ENCODE measurements around the gene MYO15A.

The MYO15A gene

GRCh38 chr17:18158022-18158600, 49.6 kb downstream of the MYO15A start:
- peak; percentile 87 for DNase-seq (ENCODE audit: low read depth)

DNA sequence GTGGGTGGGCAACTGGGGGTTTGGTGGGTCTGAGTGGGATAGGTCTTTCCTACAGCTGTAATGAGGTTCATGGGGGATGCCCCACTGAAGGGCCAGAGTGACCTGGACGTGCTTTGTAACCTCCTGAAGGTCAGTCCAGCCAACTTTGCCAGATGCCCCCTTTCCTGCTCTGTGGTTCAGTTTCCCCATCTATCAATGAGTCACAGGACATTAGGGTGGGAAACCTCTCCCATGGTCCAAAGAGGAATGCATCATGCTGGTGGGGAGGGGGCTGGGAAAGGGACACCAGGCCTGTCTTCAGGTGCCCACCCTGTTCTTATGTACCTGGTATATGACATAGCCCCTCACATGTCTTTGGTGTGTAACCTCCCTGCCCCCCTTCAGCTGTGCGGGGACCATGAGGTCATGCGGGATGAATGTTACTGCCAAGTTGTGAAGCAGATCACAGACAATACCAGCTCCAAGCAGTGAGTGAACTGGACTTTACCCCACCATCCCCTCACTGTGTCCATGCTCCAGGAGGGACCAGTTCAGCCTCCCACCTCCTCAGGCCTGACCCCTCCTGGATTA, 51.1 kb downstream of the MYO15A start:
- DNase-seq (ENCODE audit: low read depth) = peak; percentile 48

GRCh38 chr17:18160128-18160856, 51.7 kb downstream of the MYO15A start:
- DNase-seq (ENCODE audit: low read depth) = no peak

GRCh38 chr17:18161207-18162145, 52.9 kb downstream of the MYO15A start:
- DNase-seq (ENCODE audit: low read depth) = peak; percentile 30

DNA sequence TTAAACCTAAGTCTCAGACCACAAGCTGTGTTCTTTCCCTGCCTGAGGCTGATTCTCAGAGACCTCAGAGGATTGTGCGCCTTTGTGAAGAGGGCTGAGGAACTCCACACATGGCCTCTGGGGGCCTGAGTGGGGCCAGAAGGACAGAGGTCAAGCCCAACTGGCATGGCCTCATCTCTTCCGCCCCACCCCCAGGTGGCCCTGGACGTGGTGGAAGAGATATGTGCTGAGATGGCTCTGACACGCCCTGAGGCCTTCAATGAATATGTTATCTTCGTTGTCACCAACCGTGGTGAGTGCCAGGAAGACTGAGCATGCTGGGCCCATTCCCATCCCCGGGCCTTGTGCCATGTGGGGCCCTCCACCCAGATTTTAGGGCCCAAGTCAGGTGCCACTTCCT, 55.0 kb downstream of the MYO15A start:
- DNase-seq (ENCODE audit: low read depth) = no peak

DNA sequence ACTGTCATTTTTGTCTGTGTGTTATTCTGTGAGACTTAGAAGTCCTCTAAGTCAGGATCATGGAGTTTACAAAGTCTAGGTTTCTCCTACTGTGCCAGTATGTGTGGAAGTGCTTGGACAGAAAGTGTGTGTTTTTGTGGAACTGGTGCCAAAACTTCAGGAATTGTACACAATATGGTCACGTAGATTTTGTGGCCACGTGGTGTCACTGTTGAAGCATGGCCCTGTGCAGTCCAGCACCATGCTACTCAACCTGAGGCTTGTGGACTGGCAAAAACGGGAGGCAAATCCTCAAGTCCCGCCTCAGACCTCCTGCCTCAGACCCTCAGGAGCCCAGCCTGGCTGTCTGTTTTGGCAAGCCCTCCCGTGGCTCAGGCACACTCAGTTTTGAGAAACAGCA, 58.3 kb downstream of the MYO15A start:
- peak; percentile 24 for DNase-seq (ENCODE audit: low read depth)

DNA sequence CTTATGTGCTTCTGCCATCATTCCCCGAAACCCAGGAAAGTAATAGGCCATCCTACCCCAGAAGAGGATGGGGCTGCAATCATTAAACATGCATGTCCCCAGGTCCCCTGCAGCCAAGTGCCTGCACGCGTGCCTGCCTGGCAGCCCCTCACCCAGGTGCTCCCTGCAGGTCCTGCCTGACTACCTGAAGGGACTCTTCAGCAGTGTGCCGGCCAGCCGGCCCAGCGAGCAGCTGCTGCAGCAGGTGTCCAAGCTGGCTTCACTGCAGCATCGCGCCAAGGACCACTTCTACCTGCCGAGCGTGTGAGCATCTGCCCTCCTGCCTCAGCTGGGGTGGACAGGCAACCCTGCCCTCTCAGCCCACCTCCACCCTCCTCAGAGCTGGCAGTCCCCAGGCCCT, 58.9 kb downstream of the MYO15A start:
- DNase-seq (ENCODE audit: low read depth) = no peak

DNA sequence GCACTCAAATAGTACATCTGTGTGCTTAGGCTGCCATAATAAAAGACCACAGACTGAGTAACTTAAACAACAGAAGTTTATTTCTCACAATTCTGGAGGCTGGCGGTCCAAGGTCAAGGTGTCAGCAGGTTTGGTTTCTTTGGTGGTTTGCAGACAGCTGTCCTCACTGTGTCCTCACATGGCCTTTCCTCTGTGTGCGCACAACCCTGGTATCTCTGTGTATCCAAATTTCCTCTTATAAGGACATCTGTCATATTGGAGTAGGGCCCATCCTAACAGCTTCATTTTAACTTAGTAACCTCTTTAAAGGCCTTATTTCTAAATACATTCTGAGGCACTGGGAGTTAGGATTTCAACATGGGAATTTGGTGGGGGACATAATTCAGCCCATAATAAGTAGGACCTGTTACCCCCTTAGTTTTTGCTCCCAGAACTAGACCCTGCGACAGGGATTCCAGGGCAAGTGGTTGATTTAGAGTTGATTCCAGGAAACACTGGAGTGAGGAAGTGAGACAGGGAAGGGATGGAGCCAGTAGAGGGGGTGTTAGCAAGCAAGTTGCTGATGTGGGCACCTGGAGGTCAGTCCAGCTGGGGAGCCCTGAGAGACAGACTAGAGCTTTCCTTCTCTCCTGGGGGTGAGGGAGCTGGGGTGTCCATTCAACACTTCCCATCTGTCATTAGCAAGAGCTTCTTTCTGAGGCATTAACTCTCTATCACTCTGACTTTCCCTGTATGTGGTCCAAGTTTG, 64.1 kb downstream of the MYO15A start:
- no peak for DNase-seq (ENCODE audit: low read depth)

DNA sequence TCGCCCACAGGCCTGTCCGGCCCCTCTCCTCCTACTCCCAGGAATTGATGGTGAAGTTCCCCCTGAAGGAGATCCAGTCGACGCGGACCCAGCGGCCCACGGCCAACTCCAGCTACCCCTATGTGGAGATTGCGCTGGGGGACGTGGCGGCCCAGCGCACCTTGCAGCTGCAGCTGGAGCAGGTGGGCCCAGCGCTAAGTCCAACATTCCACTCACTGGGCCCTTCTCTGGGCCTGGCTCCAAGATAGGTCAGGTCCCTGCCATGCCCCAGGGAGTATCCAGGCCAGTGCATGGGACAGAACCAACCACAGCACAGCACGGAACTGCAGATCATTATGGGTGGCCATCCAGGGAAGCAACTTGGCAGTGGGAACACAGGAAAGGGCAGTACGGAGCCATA, 65.2 kb downstream of the MYO15A start:
- DNase-seq (ENCODE audit: low read depth) = no peak

DNA sequence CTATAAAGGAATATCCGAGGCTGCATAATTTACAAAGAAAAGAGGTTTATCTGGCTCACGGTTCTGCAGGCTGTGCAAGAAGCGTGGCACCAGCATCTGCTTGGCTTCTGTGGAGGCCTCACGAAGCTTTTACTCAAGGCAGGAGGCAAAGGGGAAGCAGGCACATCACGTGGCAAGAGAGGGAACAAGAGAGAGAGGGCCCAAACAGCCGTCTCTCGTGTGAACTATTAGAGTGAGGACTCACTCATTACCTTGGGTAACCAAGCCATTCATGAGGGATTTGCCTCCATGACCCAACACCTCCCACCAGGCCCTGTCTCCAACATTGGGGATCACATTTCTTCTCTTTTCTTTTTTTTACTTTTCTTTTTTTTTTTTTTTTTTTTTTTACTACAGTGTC, 67.6 kb downstream of the MYO15A start:
- no peak for DNase-seq (ENCODE audit: low read depth)

DNA sequence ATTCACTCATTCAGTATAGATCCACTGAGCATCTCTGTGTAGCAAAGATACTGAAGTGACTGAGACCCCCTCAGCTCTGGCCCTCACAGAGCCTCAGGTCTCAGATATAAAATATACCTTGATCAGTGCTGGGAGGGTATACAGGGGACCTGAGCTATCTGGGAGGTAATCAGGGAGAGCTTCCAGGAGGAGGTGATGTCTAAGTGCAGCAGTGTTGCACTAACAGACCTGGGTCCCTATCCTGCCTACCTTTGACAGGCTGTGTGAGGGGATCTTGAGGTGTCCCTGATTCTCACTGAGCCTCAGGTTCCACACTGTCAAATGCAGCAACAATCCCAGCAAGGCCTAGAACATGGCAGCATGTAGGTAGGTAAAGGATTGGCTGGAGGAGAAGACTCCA, 68.6 kb downstream of the MYO15A start:
- DNase-seq (ENCODE audit: low read depth) = no peak

DNA sequence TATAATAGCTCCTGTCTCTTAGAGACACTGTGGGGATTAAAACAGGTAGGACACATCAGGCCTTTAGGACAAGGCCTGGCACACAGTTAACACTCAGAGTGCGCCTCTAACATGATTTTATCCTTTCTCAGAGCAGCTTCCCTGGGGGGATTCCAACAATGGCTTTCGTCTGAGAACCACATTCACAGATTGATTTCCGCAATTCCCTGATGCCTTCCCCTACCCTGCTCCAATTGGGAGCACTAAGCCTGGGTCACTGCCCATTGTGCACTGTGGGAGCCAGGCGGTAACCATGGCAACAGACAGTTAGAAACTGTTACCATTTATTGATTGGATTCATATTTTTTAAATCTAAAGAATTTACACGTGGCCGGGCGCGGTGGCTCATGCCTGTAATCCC, 69.2 kb downstream of the MYO15A start:
- no peak for DNase-seq (ENCODE audit: low read depth)

GRCh38 chr17:18179196-18179595, 70.6 kb downstream of the MYO15A start:
- DNase-seq (ENCODE audit: low read depth) = no peak

DNA sequence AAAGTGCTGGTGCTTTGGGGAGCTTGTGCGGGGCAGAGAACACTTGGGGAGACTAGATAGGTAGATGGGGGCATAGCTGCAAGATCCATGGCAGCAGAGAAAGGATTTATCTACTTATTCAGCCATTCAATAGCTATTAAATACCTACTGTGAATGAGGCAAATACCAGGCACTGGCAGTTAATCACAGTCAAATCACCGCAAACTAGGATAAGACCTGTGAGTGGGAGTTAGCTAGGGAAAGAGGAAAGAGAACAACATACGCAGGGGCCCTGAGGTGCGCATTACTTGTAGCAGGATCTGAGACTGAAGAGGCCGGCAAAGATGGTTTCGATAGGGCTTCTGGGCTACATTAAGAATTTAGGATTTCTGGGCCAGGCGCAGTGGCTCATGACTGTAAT, 71.2 kb downstream of the MYO15A start:
- no peak for DNase-seq (ENCODE audit: low read depth)

DNA sequence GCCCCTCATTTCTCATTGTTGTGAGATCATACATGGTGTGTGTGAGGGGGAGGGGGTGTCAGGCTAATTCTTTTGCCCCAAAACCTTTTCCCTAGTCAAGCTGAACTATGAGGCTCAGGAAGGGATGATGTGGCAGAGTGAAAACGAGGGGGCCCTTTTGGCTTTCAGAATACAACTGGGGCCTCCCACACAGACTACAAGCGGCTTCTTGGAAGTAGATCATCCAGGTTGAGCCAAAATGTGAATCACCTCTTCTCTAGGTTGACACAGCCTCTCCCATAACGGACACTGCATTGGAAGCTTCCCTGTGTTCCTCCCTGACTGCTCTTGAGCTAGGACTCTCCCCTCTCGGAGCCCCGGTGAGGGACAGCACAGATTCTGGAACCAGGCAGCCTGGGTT, 72.8 kb downstream of the MYO15A start:
- DNase-seq (ENCODE audit: low read depth) = no peak

DNA sequence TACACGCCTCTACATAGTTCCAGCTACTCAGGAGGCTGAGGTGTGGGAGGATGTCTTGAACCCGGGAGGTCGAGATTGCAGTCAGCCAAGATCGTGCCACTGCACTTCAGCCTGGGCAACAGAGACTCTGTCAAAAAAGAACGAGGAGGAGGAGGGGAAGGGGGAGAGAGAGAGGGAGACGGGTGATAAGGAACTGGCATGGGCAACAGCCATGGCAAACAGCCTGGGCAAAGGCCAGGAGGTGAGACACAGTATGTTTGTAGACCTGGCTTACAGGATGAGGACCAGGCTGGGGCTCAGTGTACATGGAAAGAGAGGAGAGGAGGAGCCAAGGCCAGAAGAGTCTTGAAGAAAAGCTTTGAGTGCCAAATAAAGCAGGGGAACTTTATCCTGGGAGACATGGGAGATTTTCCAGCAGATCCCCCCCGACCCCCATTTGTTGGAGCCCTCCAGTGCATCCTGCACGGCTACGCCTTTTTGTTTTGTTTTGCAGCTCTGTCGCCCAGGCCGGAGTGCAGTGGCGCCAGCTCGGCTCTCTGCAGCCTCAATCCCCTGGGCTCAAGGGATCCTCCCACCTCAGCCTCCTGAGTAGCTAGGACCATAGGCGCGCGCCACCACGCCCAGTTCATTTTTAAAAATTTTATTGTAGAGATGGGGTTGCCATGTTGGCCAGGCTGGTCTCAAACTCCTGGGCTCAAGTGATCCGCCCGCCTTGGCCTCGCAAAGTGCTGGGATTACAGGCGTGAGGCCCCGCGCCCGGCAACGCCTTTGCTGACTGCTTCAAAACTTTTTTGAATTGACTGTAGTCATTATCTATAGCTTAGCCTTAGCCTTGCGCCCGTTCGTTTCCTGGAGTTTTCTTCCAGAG, 73.8 kb downstream of the MYO15A start:
- peak; percentile 20 for DNase-seq (ENCODE audit: low read depth)

GRCh38 chr17:18182978-18183333, 74.4 kb downstream of the MYO15A start:
- peak; percentile 86 for DNase-seq (ENCODE audit: low read depth)

- DNase-seq (ENCODE audit: low read depth) = peak; percentile 100
Measured at GRCh38 chr17:18183334-18184142, 75.0 kb downstream of the MYO15A start, which contains the start of gene ALKBH5. Gene ALKBH5, plus strand, starts transcription at chr17:18183828. Its CDS starts 416 bp downstream, at chr17:18184244.

DNA sequence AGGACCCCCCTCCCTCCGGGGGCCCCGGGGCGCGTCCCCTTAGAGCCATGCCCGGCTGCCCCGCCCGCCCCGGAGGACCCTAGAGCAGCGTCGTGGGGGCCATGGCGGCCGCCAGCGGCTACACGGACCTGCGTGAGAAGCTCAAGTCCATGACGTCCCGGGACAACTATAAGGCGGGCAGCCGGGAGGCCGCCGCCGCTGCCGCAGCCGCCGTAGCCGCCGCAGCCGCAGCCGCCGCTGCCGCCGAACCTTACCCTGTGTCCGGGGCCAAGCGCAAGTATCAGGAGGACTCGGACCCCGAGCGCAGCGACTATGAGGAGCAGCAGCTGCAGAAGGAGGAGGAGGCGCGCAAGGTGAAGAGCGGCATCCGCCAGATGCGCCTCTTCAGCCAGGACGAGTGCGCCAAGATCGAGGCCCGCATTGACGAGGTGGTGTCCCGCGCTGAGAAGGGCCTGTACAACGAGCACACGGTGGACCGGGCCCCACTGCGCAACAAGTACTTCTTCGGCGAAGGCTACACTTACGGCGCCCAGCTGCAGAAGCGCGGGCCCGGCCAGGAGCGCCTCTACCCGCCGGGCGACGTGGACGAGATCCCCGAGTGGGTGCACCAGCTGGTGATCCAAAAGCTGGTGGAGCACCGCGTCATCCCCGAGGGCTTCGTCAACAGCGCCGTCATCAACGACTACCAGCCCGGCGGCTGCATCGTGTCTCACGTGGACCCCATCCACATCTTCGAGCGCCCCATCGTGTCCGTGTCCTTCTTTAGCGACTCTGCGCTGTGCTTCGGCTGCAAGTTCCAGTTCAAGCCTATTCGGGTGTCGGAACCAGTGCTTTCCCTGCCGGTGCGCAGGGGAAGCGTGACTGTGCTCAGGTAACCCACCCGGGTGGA, 75.8 kb downstream of the MYO15A start:
- peak; percentile 71 for DNase-seq (ENCODE audit: low read depth)
